Natural killer cell (primary cell): ENCODE results near the gene COL8A2. TPM values are rescaled to one million over a fixed set of nuclear protein-coding genes. Genes with fewer than 3 reads are reported as not detected.

Experiments
- ATAC-seq, 3 donors: fragments of 150-1000 bp in 2 of 3; fragments of 200-7000 bp in 1 of 3; cut with Tn5 transposase; 1 replicate in 1 of 3; 2 replicates in 2 of 3; pipeline ENCODE4 v1.10.0; 2021; ENCODE audit warnings: mild to moderate bottlenecking in 2 of 3, moderate library complexity in 2 of 3
- DNase-seq, 2 donors: peaks; one replicate each; pipeline versions ENCODE4 v3.0.0 to v3.0.0-alpha.2; 2013 to 2021; ENCODE audit warnings: mixed read lengths in 1 of 2
- H3K27ac ChIP-seq: one replicate; pipeline ENCODE4 v1.5.1; 2013; ENCODE audit warnings: mild to moderate bottlenecking, low read length
- H3K27me3 ChIP-seq: one replicate; pipeline ENCODE4 v1.6.1; 2013; ENCODE audit warnings: low read length; ENCODE audit not compliant: control insufficient read depth, insufficient read depth
- H3K36me3 ChIP-seq: one replicate; pipeline ENCODE4 v1.6.1; 2013; ENCODE audit warnings: low read length; ENCODE audit not compliant: control insufficient read depth, insufficient read depth
- H3K4me1 ChIP-seq: one replicate; pipeline ENCODE4 v1.6.1; 2013; ENCODE audit warnings: low read length; ENCODE audit not compliant: control insufficient read depth, insufficient read depth
- H3K4me3 ChIP-seq: one replicate; pipeline ENCODE4 v1.5.1; 2013; ENCODE audit warnings: low read length
- H3K9me3 ChIP-seq: one replicate; pipeline ENCODE4 v1.6.1; 2013; ENCODE audit warnings: low read length; ENCODE audit not compliant: control insufficient read depth, insufficient read depth
- H3K27ac Mint-ChIP-seq, 2 donors: one replicate each; pipeline ENCODE4 v1.8.0; 2022; ENCODE audit warnings: mild to moderate bottlenecking in 2 of 2, mixed read lengths in 2 of 2, moderate library complexity in 1 of 2
- H3K27me3 Mint-ChIP-seq, 2 donors: one replicate each; pipeline ENCODE4 v1.8.0; 2022; ENCODE audit warnings: low read depth in 2 of 2, mixed read lengths in 2 of 2
- H3K36me3 Mint-ChIP-seq: one replicate; pipeline ENCODE4 v1.8.0; 2022; ENCODE audit warnings: mixed read lengths
- H3K4me1 Mint-ChIP-seq, 2 donors: one replicate each; pipeline ENCODE4 v1.8.0; 2022; ENCODE audit warnings: mixed read lengths in 2 of 2
- H3K4me3 Mint-ChIP-seq: one replicate; pipeline ENCODE4 v1.8.0; 2022; ENCODE audit warnings: mild to moderate bottlenecking, moderate library complexity, mixed read lengths
- H3K9me3 Mint-ChIP-seq, 2 donors: one replicate each; pipeline ENCODE4 v1.8.0; 2022; ENCODE audit warnings: mixed read lengths in 2 of 2
- CTCF ChIP-seq: fragments of 200-600 bp; IDR thresholded peaks from one replicate; pipeline ENCODE4 v1.8.0; 2022; ENCODE audit warnings: antibody characterized with exemption
- WGBS: methylation state at CpG from one replicate; pipeline ENCODE4 v1.1.7; 2013; ENCODE audit warnings: missing lambda C conversion rate; ENCODE audit not compliant: insufficient coverage; 5-methylcytosine and 5-hydroxymethylcytosine counted together
- intact Hi-C: fragments of 100-400 bp; cut with micrococcal nuclease; formaldehyde crosslinking; loops from one replicate; pipeline ENCODE4 v1.14.2; 2022
- total RNA-seq, 4 donors: library from RNA; stranded (reverse); fragments of 120-200 nt in 1 of 4; gene quantifications; one replicate each; pipeline versions ENCODE4 v1.2.3 to v1.2.4, GENCODE V29; 2013 to 2022

Gene COL8A2
- total RNA-seq, 3 donors from 2014 or later (not counting 1 experiment from before 2014, with no cell fraction given), result 0.09 to 0.20 (median 0.14) TPM

DNA sequence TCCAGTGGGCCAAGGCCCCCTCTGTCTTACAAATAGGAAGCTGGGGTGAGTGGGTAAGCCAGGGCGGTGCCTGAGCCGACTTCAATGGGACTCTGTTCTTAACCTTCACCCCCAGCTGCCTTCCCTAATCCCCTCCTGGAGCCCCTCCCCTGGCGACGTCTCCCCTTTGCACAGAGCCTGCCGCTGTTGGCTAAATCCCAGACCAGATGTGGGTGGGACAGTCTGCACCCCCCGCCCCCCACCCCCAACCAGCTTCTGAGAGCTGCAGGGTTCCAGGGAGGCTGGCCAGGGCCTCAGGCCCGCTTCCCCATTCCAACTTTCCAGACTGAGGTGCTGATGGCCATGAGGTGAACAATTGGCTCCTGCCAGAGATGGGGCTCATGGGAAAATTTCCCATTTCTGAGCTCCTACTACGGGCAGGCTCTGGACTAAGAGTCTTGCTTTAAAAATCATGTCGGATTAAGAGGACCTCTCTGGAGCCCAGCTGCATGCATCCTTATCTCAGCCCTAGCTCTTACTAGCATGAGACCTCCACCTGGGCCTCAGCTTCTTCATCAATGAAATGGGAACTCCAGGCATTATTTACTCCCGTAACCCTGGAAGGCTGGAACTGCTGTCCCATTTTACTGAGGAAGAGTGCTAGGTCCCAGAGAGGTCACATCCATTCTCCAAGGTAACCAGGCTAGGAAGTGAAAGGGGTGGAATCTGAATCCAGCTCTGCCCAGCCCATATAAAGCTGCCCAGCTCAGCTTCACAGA, 6.4 kb downstream of the COL8A2 start:
- Histone ChIP-seq H3K4me1 (peaks cover 17% of the 10 kb centered on the region), H3K27me3 (no peaks in the 10 kb centered on the region), H3K4me3 (no peak overlapping the region), H3K36me3 (no peaks in the 10 kb centered on the region), H3K9me3 (no peaks in the 10 kb centered on the region), H3K27ac (no peak overlapping the region)
- ATAC-seq (no peak), DNase-seq (no peak)
- 85% methylated on average over 9 of the region's 10 CpGs for WGBS
- no peaks in the 10 kb centered on the region for H3K36me3 Mint-ChIP-seq
- no peak for TF ChIP-seq CTCF
- peaks cover 5 to 9% of the 10 kb centered on the region in 2 donors for H3K4me1 Mint-ChIP-seq
- H3K27ac Mint-ChIP-seq, result no peak overlapping the region
- no peaks in the 10 kb centered on the region for H3K9me3 Mint-ChIP-seq
- H3K27me3 Mint-ChIP-seq, result peaks cover 19% of the 10 kb centered on the region in 2 donors
- no peak overlapping the region for H3K4me3 Mint-ChIP-seq
- intact Hi-C loops, result no loop called here

DNA sequence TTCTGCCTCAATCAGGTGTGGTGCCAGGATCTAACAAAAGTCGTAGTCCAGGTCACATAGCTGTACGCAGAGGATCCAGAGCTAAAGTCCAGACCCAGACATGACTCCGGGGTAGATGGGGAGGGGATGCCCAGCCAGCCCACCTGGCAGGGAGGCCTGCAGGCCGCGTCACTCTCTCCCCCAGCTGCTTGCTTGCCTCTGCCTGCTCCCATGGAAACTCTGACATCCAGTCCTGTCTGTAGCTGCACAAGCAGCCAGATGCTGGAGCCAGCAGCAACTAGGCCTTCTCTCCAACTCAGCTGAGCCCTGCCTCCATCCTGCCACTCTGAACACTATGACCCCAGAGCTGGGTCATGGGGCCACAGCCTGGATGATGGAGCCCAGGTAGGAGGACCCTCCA, 8.1 kb downstream of the COL8A2 start:
- H3K27me3 ChIP-seq, result no peaks in the 10 kb centered on the region
- no peaks in the 10 kb centered on the region for H3K9me3 Mint-ChIP-seq
- H3K4me1 Mint-ChIP-seq, result no peaks in the 10 kb centered on the region
- H3K27ac ChIP-seq, result no peak overlapping the region
- H3K4me3 Mint-ChIP-seq, result no peak overlapping the region
- peaks cover 15% of the 10 kb centered on the region for H3K4me1 ChIP-seq
- no peaks in the 10 kb centered on the region for H3K36me3 ChIP-seq
- 94% methylated on average over 5 of the region's 5 CpGs for WGBS
- ATAC-seq (no peak), DNase-seq (no peak)
- intact Hi-C loops, result no loop called here
- H3K36me3 Mint-ChIP-seq, result no peaks in the 10 kb centered on the region
- no peak overlapping the region for H3K27ac Mint-ChIP-seq
- TF ChIP-seq CTCF, result no peak
- no peaks in the 10 kb centered on the region for H3K9me3 ChIP-seq
- peaks cover 2 to 3% of the 10 kb centered on the region in 2 donors for H3K27me3 Mint-ChIP-seq
- H3K4me3 ChIP-seq, result no peak overlapping the region

- DNase-seq (no peak), ATAC-seq (peak in 1 of 3 donors; percentile 24)
- Mint-ChIP-seq H3K36me3 (no peaks in the 10 kb centered on the region), H3K27me3 (no peaks in the 10 kb centered on the region), H3K4me3 (no peak overlapping the region), H3K4me1 (no peaks in the 10 kb centered on the region), H3K9me3 (no peaks in the 10 kb centered on the region), H3K27ac (no peak overlapping the region)
- Histone ChIP-seq H3K27ac (no peak overlapping the region), H3K36me3 (no peaks in the 10 kb centered on the region), H3K9me3 (no peaks in the 10 kb centered on the region), H3K4me3 (no peak overlapping the region), H3K4me1 (peaks cover 15% of the 10 kb centered on the region), H3K27me3 (no peaks in the 10 kb centered on the region)
- intact Hi-C loops, result no loop called here
- TF ChIP-seq CTCF, result no peak
- 85% methylated on average over 5 of the region's 5 CpGs for WGBS
These were observed 9.1 kb downstream of the COL8A2 start for GRCh38 chr1:36115931-36116330.

DNA sequence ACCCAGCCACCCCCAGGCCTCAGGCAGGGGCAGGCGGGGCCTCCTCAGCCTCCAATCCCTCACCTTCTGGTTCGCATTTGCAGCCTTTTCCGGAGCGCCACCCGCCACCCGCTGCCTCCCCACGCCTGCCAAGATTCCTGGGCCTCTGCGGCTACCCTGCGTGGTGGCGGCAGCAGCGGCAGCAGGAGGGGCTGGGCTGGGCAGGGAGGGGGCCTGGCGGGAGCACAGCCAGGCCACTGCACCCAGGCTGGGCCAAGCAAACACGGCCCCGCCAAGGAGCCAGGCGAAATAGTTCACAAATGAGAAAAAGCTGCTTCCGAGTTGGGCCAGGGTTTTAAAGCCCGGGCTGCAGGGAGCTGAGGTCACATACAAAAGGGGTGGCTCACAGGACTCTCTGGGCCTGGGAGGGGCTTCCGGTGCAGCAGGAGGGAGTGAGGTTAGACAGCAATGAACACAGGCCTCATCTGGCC, 9.8 kb downstream of the COL8A2 start:
- intact Hi-C loops, result no loop called here
- ATAC-seq (no peak), DNase-seq (no peak)
- TF ChIP-seq CTCF, result no peak
- H3K36me3 Mint-ChIP-seq, result no peaks in the 10 kb centered on the region
- H3K27me3 Mint-ChIP-seq, result no peaks in the 10 kb centered on the region
- H3K27ac Mint-ChIP-seq, result no peak overlapping the region
- WGBS, result 82% methylated on average over 18 of the region's 18 CpGs
- no peaks in the 10 kb centered on the region for H3K4me1 Mint-ChIP-seq
- Histone ChIP-seq H3K27me3 (no peaks in the 10 kb centered on the region), H3K36me3 (no peaks in the 10 kb centered on the region), H3K9me3 (no peaks in the 10 kb centered on the region), H3K4me3 (no peak overlapping the region), H3K4me1 (peaks cover 15% of the 10 kb centered on the region), H3K27ac (no peak overlapping the region)
- H3K4me3 Mint-ChIP-seq, result no peak overlapping the region
- H3K9me3 Mint-ChIP-seq, result no peaks in the 10 kb centered on the region
